ENCODE data around the gene CDK16. TPM values are rescaled to one million over a fixed set of nuclear protein-coding genes. Genes with fewer than 3 reads are reported as not detected.

The CDK16 gene
- total and polyA plus RNA-seq, 4 donors: 76.6 to 216 (median 139) TPM

DNA sequence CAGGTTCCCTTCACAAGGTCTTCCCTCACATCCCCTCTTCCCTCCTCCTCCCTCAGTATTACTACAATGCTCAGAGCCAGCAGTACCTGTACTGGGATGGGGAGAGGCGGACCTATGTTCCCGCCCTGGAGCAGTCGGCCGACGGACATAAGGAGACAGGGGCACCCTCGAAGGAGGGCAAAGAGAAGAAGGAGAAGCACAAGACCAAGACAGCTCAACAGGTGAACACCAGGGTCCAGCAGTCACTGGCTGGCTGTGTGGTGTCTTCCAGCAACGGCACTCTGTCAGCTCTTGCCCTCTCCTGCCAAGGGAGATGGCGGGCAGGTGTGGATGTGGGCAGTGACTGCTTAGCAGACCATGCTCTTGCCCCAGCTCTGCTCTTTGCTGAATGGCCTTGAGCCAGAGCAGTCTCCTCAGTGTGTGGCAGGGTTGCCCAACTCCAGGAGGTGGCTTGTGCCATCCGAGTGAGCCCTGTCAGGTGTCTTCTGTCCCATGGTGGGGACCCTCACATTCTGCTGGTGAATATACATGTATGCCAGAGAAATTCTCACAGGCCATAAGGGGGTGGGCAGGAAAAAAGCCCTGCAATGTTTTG is 36.3 kb upstream of the CDK16 start:
- H3K27ac ChIP-seq (ENCODE audit: low read depth, low read length): no peak overlapping the region
- 87% methylated on average over 8 of the region's 9 CpGs for WGBS (ENCODE audit: insufficient coverage)
- no peaks in the 10 kb centered on the region for H3K9me3 ChIP-seq (ENCODE audit: control insufficient read depth, insufficient read depth, low read length)
- no peaks in the 10 kb centered on the region for H3K4me1 ChIP-seq (ENCODE audit: control insufficient read depth, insufficient read depth, low read length)
- no peak for DNase-seq (ENCODE audit: low read depth in 4 of 6, low spot score in 6 of 6)
- peaks cover 87% of the 10 kb centered on the region for H3K36me3 ChIP-seq (ENCODE audit: control insufficient read depth, insufficient read depth, low read length)
- H3K4me3 ChIP-seq (ENCODE audit: low read depth, low read length): no peak overlapping the region
- peaks cover 52% of the 10 kb centered on the region for H3K27me3 ChIP-seq (ENCODE audit: control insufficient read depth, insufficient read depth, low read length)

DNA sequence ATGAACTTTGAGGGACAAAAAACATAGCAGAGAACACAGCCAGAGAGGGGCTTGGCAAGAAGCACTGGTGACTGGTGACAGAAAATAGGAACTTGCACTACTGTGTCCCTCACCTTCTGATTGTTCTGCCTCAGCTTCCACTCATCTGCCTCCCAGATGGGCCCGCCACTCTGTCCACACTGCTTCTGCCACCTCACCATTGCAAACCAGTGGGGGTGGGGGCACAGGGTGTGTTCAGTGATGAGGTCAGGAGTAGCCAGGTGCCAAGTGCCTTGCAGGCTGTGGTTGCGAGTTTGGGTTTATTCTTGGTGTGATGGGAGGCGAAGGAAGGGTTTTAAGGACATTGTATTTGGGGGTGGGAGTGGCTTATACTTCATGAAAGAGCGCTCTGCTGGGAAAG is 34.0 kb upstream of the CDK16 start:
- DNase-seq (ENCODE audit: low read depth in 4 of 6, low spot score in 6 of 6): no peak
- Histone ChIP-seq H3K4me3 (ENCODE audit: low read depth, low read length) (no peak overlapping the region), H3K36me3 (ENCODE audit: control insufficient read depth, insufficient read depth, low read length) (peaks cover 67% of the 10 kb centered on the region), H3K27me3 (ENCODE audit: control insufficient read depth, insufficient read depth, low read length) (peaks cover 45% of the 10 kb centered on the region), H3K27ac (ENCODE audit: low read depth, low read length) (no peak overlapping the region), H3K9me3 (ENCODE audit: control insufficient read depth, insufficient read depth, low read length) (no peaks in the 10 kb centered on the region), H3K4me1 (ENCODE audit: control insufficient read depth, insufficient read depth, low read length) (no peaks in the 10 kb centered on the region)
- WGBS (ENCODE audit: insufficient coverage): 76% methylated on average over 3 of the region's 4 CpGs

DNA sequence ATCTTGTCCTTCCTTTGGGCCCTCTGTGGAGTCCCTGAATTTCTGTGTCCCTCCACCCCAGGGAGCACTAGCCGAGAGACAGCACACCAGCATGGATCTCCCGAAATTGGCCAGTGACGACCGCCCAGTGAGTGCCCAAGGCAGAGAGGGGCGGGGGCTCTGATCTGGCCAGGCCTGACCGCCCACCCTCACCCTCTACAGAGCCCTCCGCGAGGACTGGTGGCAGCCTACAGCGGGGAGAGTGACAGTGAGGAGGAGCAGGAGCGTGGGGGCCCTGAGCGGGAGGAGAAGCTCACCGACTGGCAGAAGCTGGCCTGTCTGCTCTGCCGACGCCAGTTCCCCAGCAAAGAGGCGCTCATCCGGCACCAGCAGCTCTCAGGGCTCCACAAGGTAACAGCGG is 33.2 kb upstream of the CDK16 start:
- WGBS (ENCODE audit: insufficient coverage): 78% methylated on average over 9 of the region's 17 CpGs
- H3K27ac ChIP-seq (ENCODE audit: low read depth, low read length): no peak overlapping the region
- H3K36me3 ChIP-seq (ENCODE audit: control insufficient read depth, insufficient read depth, low read length): peaks cover 60% of the 10 kb centered on the region
- no peak overlapping the region for H3K4me3 ChIP-seq (ENCODE audit: low read depth, low read length)
- H3K27me3 ChIP-seq (ENCODE audit: control insufficient read depth, insufficient read depth, low read length): peaks cover 48% of the 10 kb centered on the region
- DNase-seq (ENCODE audit: low read depth in 4 of 6, low spot score in 6 of 6): no peak
- no peaks in the 10 kb centered on the region for H3K9me3 ChIP-seq (ENCODE audit: control insufficient read depth, insufficient read depth, low read length)
- peaks cover 2% of the 10 kb centered on the region for H3K4me1 ChIP-seq (ENCODE audit: control insufficient read depth, insufficient read depth, low read length)

DNA sequence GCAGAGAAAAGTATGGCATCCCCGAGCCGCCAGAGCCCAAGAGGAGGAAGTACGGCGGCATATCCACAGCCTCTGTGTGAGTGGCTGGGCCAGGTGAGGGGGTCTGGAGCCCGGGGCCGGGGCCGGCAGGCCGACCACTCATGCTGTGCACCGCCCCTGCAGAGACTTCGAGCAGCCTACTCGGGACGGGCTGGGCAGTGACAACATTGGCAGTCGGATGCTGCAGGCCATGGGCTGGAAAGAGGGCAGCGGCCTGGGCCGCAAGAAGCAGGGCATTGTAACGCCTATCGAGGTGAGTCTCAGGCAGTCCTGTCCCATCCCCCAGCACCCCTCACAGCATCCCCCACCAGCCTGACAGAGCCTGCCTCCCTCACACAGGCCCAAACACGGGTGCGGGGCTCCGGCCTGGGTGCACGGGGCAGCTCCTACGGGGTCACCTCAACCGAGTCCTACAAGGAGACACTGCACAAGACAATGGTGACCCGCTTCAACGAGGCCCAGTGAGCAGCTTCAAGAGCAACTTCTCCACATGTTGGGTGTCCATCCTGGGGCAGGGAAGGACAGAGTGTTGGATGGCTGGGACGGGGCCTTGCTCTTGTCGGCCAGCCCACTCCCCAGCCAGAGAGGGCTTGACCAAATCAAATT is 32.3 kb upstream of the CDK16 start:
- H3K4me1 ChIP-seq (ENCODE audit: control insufficient read depth, insufficient read depth, low read length): peaks cover 12% of the 10 kb centered on the region
- no peaks in the 10 kb centered on the region for H3K9me3 ChIP-seq (ENCODE audit: control insufficient read depth, insufficient read depth, low read length)
- H3K4me3 ChIP-seq (ENCODE audit: low read depth, low read length): no peak overlapping the region
- 83% methylated on average over 20 of the region's 27 CpGs for WGBS (ENCODE audit: insufficient coverage)
- no peak for DNase-seq (ENCODE audit: low read depth in 4 of 6, low spot score in 6 of 6)
- H3K27ac ChIP-seq (ENCODE audit: low read depth, low read length): no peak overlapping the region
- H3K36me3 ChIP-seq (ENCODE audit: control insufficient read depth, insufficient read depth, low read length): peaks cover 54% of the 10 kb centered on the region
- H3K27me3 ChIP-seq (ENCODE audit: control insufficient read depth, insufficient read depth, low read length): peaks cover 52% of the 10 kb centered on the region

DNA sequence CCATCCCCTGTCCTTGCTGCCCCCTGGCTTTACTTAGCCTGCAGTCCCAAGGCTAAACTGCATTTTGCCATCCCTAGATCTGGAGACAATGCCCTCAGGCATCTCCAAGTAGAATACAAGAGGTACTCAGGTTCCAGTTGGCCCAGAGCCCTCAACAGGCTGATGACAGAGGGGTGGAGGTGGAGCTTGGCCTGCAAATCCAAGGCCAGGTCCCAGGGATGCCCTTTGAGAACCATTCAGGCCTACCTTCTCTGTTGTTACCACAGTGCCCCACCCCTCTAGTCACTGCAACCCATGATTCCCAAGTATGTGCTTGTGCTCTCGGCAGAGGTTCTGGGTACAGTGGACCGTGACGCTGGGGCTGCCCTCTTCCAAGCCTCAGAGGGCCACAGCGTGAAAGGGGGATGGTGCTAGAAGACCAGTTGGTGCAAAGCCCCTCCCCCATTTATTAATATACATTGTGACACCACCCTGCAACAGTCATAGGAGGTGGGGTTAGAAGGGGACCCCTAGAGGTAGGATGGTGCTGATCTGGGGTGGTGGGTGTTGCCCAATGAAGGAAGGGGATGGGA is 31.3 kb upstream of the CDK16 start:
- H3K36me3 ChIP-seq (ENCODE audit: control insufficient read depth, insufficient read depth, low read length): peaks cover 44% of the 10 kb centered on the region
- H3K27ac ChIP-seq (ENCODE audit: low read depth, low read length): no peak overlapping the region
- peaks cover 17% of the 10 kb centered on the region for H3K4me1 ChIP-seq (ENCODE audit: control insufficient read depth, insufficient read depth, low read length)
- H3K9me3 ChIP-seq (ENCODE audit: control insufficient read depth, insufficient read depth, low read length): no peaks in the 10 kb centered on the region
- peaks cover 51% of the 10 kb centered on the region for H3K27me3 ChIP-seq (ENCODE audit: control insufficient read depth, insufficient read depth, low read length)
- H3K4me3 ChIP-seq (ENCODE audit: low read depth, low read length): no peak overlapping the region
- no CpG with 5 or more reads among the region's 4 CpGs for WGBS (ENCODE audit: insufficient coverage)
- DNase-seq (ENCODE audit: low read depth in 4 of 6, low spot score in 6 of 6): no peak

DNA sequence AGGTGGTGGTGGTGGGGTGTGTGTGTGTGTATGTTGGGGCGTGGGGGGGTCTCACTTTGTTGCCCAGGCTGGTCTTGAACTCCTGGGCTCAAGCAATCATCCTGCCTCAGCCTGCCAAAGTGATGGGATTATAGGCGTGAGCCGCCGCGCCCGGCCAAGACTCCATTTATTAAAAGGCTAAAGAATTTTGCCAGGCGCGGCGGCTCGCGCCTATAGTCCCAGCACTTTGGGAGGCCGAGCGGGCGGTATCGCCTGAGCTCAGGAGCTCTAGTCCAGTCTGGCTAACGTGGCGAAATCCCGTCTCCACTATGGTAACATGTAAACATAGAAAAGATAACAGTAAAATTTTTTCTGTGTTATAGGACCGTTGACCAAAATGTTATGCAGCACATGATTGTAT is 28.6 kb upstream of the CDK16 start:
- no peak for DNase-seq (ENCODE audit: low read depth in 4 of 6, low spot score in 6 of 6)
- 54% methylated on average over 11 of the region's 19 CpGs for WGBS (ENCODE audit: insufficient coverage)
- H3K4me3 ChIP-seq (ENCODE audit: low read depth, low read length): no peak overlapping the region
- H3K4me1 ChIP-seq (ENCODE audit: control insufficient read depth, insufficient read depth, low read length): peaks cover 30% of the 10 kb centered on the region
- no peaks in the 10 kb centered on the region for H3K9me3 ChIP-seq (ENCODE audit: control insufficient read depth, insufficient read depth, low read length)
- no peak overlapping the region for H3K27ac ChIP-seq (ENCODE audit: low read depth, low read length)
- peaks cover 25% of the 10 kb centered on the region for H3K36me3 ChIP-seq (ENCODE audit: control insufficient read depth, insufficient read depth, low read length)
- peaks cover 37% of the 10 kb centered on the region for H3K27me3 ChIP-seq (ENCODE audit: control insufficient read depth, insufficient read depth, low read length)

DNA sequence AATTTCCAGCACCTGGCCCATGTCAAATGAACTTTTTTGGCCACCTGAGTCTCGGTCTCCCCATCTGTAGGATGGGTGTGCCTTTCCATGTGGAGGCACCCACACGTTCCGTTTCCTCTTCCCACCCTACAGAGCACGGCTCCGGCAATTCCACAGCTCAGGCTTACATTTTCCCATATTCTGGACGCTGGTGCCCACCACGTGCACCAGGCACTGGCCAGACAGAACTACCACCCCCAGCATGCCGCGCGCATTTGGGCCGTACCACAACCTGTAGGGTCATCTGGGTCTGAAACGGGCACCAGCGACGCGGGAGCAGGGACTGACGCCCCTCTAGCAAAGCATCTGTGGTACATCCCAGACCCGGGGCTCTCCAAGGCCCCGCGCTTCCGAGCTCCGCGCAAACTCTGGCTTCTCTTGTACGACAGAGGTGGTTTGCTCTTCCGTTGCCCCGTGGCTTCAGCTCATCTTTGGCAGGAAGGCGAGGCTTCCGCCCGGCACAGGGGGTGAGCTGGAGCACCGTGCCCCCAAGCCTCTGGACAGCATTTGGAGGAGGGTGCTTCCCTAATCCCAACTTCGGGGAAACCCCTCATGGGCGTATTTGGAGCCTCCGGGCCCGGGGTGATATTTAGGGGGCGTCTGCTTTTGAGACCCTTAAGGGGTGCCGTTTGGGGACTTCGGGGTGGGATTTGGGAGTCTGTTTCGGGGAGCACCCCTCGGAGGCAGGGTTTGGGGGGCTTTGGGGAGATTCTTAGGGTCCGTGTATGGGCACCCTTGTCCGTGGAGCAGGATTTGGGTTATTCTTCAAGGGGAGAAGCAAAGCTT is 27.8 kb upstream of the CDK16 start:
- Histone ChIP-seq H3K4me1 (ENCODE audit: control insufficient read depth, insufficient read depth, low read length) (peaks cover 38% of the 10 kb centered on the region), H3K9me3 (ENCODE audit: control insufficient read depth, insufficient read depth, low read length) (no peaks in the 10 kb centered on the region), H3K27me3 (ENCODE audit: control insufficient read depth, insufficient read depth, low read length) (peaks cover 34% of the 10 kb centered on the region), H3K36me3 (ENCODE audit: control insufficient read depth, insufficient read depth, low read length) (peaks cover 22% of the 10 kb centered on the region), H3K4me3 (ENCODE audit: low read depth, low read length) (peak overlapping the region; percentile 62), H3K27ac (ENCODE audit: low read depth, low read length) (no peak overlapping the region)
- peak in 5 of 6 donors; percentile 67 to 97 (median 86) for DNase-seq (ENCODE audit: low read depth in 4 of 6, low spot score in 6 of 6)
- WGBS (ENCODE audit: insufficient coverage): 18% methylated on average over 40 of the region's 40 CpGs

DNA sequence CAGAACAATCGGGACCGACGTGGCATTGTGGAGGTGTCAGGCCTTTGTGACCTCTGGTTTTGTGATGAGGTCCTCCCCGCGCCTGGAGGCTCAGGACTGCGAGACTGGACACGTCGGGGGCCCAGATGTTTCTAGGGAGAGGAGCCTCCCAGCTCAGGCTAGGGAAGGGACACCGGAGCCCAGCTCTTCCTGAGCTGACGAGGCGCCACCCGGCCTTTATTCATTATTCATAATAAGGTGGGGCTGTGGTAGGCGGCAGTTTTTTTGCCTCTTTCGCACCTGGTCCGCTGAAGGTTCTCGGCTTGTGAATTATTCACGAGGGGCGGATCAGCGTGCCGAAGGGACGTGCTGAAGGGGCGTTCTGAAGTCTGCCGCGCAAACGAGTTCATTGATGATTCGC is 27.1 kb upstream of the CDK16 start:
- DNase-seq (ENCODE audit: low read depth in 4 of 6, low spot score in 6 of 6): peak in 1 of 6 donors; percentile 15
- H3K27ac ChIP-seq (ENCODE audit: low read depth, low read length): no peak overlapping the region
- H3K4me3 ChIP-seq (ENCODE audit: low read depth, low read length): peak overlapping the region; percentile 62
- no peaks in the 10 kb centered on the region for H3K9me3 ChIP-seq (ENCODE audit: control insufficient read depth, insufficient read depth, low read length)
- peaks cover 18% of the 10 kb centered on the region for H3K36me3 ChIP-seq (ENCODE audit: control insufficient read depth, insufficient read depth, low read length)
- peaks cover 31% of the 10 kb centered on the region for H3K27me3 ChIP-seq (ENCODE audit: control insufficient read depth, insufficient read depth, low read length)
- peaks cover 45% of the 10 kb centered on the region for H3K4me1 ChIP-seq (ENCODE audit: control insufficient read depth, insufficient read depth, low read length)
- 28% methylated on average over 22 of the region's 26 CpGs for WGBS (ENCODE audit: insufficient coverage)

DNA sequence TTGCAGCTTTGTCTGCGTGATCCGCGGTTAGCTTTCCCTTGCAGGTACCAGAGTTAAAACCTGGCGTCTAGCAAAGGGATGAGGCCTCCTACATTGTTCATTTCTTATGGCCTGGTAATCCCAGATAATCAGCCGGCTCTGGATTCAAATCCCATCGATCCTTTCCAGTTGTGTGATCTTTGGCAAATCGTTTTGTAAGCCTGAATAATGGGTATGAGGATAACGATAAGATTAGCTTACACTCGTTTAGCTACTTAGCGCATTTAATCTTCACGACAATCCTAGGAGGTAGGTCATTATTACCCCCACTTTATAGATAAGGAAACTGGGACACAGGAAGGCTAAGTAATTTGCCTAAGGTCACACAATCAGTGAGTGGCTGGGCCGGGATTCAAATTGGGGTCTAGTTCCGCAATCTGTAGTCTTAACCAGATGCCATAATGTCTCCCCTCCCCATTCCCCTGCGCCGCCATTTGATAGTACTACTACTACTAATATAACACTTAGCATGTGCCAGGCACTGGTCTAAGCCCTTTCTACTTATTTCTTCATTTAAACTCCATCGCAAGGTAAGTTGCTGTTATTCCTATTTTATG is 26.6 kb upstream of the CDK16 start:
- Histone ChIP-seq H3K9me3 (ENCODE audit: control insufficient read depth, insufficient read depth, low read length) (no peaks in the 10 kb centered on the region), H3K4me1 (ENCODE audit: control insufficient read depth, insufficient read depth, low read length) (peaks cover 47% of the 10 kb centered on the region), H3K4me3 (ENCODE audit: low read depth, low read length) (peak overlapping the region; percentile 62), H3K27ac (ENCODE audit: low read depth, low read length) (no peak overlapping the region), H3K36me3 (ENCODE audit: control insufficient read depth, insufficient read depth, low read length) (peaks cover 12% of the 10 kb centered on the region), H3K27me3 (ENCODE audit: control insufficient read depth, insufficient read depth, low read length) (peaks cover 29% of the 10 kb centered on the region)
- WGBS (ENCODE audit: insufficient coverage): 36% methylated on average over 7 of the region's 16 CpGs
- DNase-seq (ENCODE audit: low read depth in 4 of 6, low spot score in 6 of 6): no peak
